ENCODE data around the gene ETV7.

The ETV7 gene

DNA sequence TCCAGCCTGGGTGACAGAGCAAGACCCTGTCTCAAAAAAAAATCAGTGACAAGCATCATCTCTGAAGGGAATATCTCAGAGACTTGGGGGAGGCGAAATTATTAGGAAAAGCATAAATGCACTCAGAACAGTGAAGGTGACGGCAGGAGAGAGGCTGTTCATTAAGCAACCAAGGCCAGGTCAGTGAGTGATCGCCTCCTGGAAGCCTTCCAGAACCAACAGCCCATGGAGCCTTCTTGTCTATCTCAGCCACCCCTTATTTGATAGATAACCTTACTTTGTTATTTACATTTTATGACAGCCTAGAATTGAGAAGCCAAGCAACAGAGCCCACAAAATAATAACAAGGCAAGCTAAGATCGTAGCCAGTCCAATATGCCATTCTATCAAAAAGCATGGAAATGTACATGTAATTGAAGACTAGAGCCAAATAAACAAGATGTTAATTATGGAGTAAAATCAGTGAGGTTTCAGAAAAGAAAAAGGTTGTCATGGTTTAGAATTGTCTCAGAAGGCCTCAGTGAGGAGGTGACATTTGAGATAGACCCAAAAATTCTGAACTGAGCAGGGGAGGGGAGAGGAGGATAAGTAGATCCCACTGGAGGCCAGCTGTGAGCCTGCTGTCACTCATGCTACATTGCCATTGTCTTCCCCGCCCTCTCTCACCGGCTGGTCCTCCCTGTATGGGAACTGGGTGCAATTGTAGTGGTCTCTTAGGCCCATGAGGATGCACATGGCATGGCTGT is 68.6 kb downstream of the ETV7 start:
- Histone ChIP-seq H3K4me3 (ENCODE audit: insufficient read length, low read depth) (no peak overlapping the region), H3K4me1 (ENCODE audit: insufficient read depth, insufficient read length) (no peaks in the 10 kb centered on the region), H3K9me3 (ENCODE audit: insufficient read depth, low read length) (no peaks in the 10 kb centered on the region), H3K9ac (ENCODE audit: insufficient read length, low read depth) (no peak overlapping the region), H3K36me3 (ENCODE audit: insufficient read depth, insufficient read length, low read length) (no peaks in the 10 kb centered on the region), H3K27me3 (ENCODE audit: insufficient read depth, insufficient read length) (no peaks in the 10 kb centered on the region)
- no peak for DNase-seq (ENCODE audit: low read depth, low spot score)
- TF ChIP-seq ZNF274 (IDR thresholded peaks at IDR 0.05; ENCODE audit: low read depth, low read length) (no peak), YY1 (IDR thresholded peaks at IDR 0.05; ENCODE audit: insufficient read depth, insufficient read length) (no peak), SUZ12 (IDR thresholded peaks at IDR 0.05; ENCODE audit: extremely low read depth, insufficient read depth, insufficient read length) (no peak)

DNA sequence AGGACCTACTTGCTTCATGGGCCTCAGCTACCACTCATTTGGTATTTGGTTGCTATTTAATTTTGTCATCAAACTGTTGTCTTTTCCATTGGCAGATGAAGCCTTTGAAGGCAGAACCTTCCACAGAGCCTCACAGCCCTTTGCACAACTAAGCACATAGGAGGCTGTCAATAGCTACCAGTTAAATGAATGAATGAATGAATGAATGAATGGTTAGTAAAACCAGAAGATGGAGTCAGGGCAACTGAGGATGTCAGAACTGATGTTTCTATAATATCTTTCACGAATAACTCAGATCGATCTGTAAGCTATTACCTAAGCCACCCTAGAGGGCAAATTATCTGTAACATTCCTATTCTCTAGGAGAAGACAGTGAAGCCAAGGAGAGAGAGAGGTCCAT is 69.8 kb downstream of the ETV7 start:
- no peaks in the 10 kb centered on the region for H3K4me1 ChIP-seq (ENCODE audit: insufficient read depth, insufficient read length)

More for the DNA sequence above, 69.8 kb downstream of the ETV7 start:
- Histone ChIP-seq H3K9ac (ENCODE audit: insufficient read length, low read depth) (no peak overlapping the region), H3K27me3 (ENCODE audit: insufficient read depth, insufficient read length) (no peaks in the 10 kb centered on the region), H3K4me3 (ENCODE audit: insufficient read length, low read depth) (no peak overlapping the region), H3K36me3 (ENCODE audit: insufficient read depth, insufficient read length, low read length) (no peaks in the 10 kb centered on the region), H3K9me3 (ENCODE audit: insufficient read depth, low read length) (no peaks in the 10 kb centered on the region)
- DNase-seq (ENCODE audit: low read depth, low spot score) = no peak
- TF ChIP-seq SUZ12 (IDR thresholded peaks at IDR 0.05; ENCODE audit: extremely low read depth, insufficient read depth, insufficient read length) (no peak), YY1 (IDR thresholded peaks at IDR 0.05; ENCODE audit: insufficient read depth, insufficient read length) (no peak), ZNF274 (IDR thresholded peaks at IDR 0.05; ENCODE audit: low read depth, low read length) (no peak)
